Activated CD4-positive, alpha-beta T cell treated with anti-CD3 and anti-CD28 coated beads for 1 hour (primary cell): ENCODE results near the gene RPS6KA5.
A peak's percentile ranks its signal among the peaks of the same experiment; 100 is the strongest.
"Not testable (repeated sequence)": the region's sequence is repeated elsewhere in the genome, so short reads cannot be mapped to it uniquely, and the experiment has no call there.

Experiments
- DNase-seq: peaks from one replicate; pipeline ENCODE4 v3.0.0-alpha.2; 2020

RPS6KA5 gene

DNA sequence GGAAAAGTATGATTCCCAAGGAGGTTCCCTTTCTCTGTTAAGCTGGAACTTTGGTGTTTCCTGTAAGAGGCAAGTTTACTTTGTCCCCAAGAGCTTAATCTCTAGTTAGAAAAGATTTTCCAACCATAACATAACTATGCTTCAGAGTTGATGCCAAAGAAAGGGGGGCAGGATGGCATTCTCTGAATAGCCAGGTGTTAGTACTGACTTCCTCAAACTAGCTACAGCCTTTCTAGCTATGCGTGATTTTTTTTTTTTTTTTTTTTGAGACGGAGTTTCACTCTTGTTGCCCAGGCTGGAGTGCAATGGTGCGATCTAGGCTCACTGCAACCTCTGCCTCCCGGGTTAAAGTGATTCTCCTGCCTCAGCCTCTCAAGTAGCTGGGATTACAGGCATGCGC is 204.3 kb downstream of the RPS6KA5 start:
- not testable (repeated sequence) for DNase-seq

DNA sequence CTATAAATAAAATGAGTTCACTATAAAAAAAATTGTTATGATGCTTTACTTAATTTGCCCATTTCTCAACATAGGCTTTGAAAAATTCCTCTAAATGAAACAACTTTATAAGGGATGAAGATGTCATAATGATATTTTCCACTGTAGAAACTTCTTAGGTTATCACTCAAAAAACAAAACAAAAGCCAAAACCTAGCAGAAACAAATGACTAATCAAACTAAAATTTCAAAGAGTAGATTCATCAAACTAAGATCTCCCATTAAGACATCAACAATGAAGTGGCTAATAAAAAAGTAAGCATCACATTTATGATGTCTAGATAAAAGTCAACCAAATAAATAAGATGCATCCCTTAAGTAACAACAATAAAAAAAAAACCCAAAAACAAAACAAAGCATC is 207.3 kb downstream of the RPS6KA5 start:
- no peak for DNase-seq

DNA sequence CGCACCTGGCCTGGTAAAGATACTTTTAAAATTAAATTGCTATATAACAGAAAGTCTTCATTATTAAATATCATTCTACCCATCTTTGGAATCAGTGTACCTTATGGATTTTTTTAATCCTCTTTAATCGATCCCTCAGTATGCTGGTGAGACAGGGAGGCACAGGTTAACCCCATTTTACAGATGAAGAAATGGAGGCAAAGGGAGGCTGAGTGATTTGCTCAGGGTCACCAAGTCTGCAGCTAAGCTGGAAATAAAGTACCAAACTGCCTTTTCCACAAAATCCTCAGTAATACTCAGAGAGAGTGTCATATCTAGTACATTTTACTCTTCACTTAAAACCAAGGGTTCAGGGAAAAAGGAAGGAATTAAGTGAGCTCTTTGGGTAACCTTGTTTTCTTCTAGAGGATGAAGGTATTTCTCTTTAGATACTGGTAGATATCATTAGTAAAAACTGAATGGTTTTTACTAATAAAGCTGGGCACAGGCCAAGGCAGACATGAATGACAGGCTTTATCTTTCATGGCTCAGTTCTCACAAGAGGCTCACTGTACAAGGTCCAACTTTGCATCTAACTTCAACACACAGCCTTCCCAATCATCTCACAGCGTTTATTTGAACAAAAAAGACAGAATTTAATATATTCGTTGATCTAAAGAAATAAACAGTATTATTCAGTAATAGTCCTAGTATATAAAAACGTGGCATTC is 209.0 kb downstream of the RPS6KA5 start:
- DNase-seq, result no peak

DNA sequence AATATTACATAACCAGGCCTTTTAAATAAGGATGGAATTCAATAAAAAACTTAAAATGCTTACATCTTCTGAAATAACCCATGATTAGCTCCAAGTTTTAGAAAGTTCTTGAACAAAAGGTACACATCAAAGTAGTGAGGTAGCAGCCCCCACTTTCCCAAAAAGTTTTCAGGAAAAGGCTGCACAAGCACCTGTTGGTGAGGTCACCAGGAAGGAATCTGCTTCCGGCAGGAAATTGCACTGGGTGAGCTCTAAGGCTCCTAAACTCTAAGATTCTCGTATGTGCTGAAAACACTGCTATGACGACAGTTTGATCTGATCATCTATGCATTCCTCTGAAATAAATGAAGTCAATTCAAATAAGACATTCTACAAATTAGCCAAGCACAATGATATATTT is 210.0 kb downstream of the RPS6KA5 start:
- DNase-seq, result no peak

DNA sequence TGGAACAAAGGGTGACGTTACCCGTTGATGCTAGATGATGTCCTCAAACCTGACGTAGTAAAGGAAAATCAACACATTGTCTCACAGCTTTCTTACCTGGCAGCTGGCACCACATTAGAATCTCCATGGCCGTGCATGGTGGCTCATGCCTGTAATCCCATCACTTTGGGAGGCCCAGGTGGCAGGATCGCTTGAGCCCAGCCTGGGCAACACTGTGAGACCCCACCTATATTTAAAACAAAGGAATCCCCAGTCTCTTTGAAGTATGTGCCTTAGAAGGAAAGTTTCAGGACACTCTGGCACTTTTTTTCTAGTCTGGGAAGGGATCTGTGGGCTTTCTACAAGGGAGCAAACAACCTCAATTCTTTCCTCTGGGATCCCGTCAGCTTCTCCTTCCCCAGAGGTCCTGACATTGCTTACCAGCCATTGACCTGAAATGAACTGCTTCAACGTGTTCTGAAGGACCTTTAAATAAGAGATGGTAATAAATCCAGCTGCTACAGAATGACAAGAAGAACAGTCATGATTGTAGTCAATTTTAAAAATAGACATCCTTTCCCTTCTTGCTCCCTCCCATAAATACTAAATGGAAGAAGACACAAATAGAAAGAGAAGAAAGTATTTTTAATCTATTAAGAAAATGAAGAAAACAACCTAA is 210.5 kb downstream of the RPS6KA5 start:
- no peak for DNase-seq

DNA sequence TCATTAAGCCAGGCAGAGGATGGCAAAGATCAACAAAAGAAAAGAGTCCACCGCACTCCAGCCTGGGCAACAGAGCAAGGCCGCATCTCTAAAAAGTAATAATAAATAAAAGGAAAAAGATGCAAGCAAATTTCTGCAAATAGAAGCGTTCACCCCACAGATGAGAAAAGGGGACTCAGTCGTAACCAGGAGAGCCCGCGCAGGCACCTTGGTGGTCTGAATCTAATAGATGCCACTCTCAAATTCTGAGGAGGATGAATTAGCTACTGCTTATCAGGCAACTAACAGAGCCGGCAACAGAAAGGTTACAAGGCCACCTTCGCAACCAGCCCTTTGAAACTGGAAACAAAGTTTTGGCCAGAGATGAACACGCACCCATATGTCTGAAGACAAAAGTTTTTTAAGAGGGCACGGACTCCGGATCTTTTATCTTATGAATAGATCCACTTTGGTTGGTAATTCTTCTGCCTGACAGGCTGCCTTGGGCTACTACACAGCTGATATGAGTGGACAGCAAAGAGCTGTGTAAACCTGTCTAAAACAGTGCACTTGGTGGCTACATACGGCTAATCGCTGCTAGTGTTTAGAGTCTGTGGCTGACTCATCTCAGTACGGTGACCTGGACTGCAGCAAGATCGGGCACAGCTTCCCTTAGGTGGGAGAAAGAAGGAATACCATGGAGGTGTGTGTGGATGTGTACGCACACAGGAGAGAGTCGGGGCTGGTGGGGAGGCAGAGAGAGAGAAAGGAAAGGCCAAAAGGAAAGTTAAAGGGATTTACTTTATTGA is 211.3 kb downstream of the RPS6KA5 start:
- no peak for DNase-seq

DNA sequence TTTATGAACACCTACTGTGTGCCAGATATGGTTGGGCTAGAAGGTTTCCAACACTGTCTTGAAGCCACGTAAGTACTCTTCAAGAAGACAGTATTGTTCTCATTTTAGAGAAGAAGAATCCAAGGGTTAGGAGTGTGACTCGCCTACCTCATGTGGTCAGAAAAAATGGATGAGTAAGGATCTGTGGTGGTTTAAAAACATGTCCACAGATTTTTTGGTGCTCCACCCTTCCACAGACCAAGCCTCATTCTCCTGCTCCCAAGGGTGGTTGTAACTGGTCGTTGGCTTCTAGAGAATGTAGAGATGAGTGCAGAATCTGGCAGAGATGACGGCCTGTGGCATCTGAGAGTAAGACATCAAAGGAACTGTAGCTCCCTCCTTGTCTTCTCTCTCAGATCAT is 213.9 kb downstream of the RPS6KA5 start:
- no peak for DNase-seq

DNA sequence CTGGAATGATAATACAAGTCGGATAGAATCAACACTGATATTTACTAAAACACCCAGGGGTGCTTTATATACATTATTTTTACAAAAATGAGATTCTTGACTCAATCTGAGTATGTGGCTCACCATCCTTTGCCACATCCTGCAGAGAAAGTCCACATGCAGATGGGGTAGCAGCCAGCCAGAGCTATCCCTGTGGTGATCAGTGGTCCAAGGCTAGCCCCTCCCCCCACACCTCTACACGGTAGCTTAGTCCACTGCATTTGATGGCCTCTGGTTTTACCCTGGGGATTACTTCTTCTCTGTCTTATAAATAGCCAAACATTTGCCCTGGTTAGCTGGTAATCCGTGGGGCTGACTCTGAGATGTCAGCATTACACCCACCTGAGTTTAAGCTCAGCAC is 216.1 kb downstream of the RPS6KA5 start:
- DNase-seq, result no peak

DNA sequence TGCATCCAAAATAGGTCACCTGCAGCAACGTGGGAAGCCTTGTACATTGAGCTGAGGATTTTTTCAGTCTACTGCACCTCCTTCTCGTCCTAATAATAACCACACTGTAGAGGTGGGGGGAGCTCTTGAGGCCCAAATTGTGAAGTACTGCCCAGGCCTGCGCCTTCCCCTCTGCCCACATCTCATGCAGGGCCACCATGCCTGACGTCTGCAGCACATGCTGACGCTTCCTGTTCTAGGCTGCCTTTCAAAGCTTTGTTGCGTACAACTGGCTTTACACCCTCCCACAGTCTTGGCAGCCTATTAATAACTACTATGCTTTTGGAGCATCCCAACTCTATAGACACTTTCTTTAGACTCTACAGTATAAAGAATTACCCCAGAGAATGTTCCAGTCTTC is 217.7 kb downstream of the RPS6KA5 start:
- no peak for DNase-seq

DNA sequence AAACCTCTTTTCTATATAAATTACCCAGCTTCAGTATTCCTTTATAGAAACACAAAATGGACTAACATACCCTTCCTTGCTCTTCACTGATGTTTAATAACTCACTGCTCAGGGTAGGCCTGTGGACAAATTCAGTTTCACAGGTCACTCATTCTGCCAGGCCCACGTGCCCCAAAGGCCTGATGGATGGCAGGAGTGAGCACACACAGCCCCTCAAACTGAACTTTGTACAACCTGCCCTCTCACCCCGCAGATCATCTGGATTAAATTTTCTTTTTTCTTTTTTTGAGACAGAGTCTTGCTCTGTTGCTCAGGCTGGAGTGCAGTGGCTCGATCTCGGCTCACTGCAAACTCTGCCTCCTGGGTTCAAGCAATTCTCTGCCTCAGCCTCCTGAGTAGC is 219.8 kb downstream of the RPS6KA5 start:
- DNase-seq, result not testable (repeated sequence)

DNA sequence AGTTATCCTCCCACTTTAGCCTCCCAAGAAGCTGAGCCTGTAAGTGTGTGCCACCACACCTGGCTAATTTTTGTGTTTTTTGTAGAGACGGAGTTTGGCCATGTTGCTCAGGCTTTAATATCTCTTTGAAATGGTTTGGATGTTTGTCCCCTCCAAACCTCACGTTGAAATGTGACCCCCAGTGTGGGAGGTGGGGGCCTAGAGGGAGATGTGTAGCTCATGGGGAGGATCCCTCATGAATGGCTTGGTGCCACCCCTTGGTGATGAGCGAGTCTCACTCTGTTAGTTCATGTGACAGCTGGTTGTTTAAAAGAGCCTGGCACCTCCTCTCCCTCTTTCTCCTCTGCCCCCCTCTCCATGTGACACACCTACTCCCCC is 220.6 kb downstream of the RPS6KA5 start:
- DNase-seq, result no peak

DNA sequence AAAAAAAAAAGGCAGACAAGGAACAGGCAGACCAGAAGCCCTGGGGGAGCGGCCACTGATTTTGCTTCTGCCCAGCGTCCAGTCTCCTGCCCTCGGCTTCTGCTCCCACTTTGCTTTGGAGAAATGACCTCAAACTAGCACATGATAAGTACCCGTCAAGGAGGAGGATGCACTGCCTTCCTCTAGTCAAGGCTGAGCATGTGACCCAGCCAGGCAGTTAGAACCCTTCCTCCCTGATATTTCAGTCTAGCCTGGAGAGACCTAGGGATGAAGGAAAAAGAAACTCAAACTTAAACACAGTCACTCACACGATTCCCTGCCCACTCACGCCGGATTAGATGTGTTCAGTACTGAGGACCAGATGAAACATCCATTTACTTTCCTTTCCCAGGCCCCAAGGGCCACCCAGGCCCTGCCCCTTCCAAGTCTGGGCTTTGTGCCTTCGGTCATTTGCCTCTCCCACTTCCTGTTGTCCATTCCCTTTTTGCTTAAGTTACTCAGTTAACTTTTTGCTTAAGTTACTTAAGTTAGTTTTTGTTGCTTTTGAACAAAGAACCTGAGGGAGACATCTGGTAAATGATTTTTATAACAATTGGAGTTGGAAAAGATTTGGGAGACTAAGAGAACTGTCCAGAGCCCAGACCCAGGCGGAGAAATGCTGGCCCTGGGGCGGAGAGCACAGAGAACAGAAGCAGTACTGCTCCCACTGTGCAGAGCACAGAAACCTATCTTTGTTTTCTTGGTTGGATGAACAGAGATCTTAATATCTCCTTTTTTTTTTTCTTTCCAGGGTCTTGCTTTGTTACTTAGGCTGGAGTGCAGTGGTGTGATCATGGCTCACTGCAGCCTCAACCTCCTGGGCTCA is 221.2 kb downstream of the RPS6KA5 start:
- no peak for DNase-seq

DNA sequence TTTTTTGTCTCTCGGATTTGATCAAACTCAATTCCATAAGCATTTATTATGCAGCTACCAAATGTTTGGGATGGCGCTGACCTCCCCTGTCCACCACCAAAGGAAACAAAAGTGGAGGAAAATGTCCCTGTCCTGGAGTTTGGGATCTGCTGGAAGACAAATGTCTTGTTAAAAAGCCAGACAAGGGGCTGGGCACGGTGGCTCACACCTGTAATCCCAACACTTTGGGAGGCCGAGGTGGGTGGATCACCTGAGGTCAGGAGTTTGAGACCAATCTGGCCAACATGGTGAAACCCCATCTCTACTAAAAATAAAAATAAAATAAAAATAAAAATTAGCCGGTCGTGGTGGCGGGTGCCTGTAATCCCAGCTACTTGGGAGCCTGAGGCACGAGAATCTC is 221.9 kb downstream of the RPS6KA5 start:
- not testable (repeated sequence) for DNase-seq

DNA sequence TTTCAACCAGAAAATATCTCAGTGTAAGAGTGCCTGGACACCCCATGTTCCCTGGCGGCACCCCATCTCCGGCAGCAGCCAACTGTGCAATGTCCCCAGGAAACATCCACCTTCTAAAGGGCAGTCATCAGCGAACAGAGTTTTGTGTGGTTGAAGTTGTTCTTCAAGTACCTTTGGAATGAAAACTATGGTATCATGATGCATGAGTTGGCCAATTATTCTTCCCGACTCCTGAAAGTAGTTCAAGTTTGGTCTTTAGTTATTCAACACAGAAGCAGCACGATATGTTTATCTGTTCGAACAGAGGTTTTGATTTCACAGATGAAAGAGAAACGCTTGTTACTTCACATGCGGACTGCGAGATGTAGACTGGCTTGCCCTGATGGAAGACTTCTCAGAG is 223.1 kb downstream of the RPS6KA5 start:
- no peak for DNase-seq

DNA sequence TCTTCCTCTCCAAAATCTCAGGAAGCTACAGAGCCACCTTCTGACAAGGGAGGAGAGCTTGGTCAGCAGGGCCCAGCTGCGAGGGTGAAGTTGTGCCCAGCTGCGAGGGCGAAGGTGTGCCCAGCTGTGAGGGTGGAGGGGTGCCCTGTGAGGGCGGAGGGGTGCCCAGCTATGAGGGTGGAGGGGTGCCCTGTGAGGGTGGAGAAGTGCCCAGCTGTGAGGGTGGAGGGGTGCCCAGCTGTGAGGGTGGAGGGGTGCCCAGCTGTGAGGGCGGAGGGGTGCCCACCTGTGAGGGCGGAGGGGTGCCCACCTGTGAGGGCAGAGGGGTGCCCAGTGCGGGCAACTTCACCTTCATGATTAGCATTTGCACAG is 223.8 kb downstream of the RPS6KA5 start:
- no peak for DNase-seq

DNA sequence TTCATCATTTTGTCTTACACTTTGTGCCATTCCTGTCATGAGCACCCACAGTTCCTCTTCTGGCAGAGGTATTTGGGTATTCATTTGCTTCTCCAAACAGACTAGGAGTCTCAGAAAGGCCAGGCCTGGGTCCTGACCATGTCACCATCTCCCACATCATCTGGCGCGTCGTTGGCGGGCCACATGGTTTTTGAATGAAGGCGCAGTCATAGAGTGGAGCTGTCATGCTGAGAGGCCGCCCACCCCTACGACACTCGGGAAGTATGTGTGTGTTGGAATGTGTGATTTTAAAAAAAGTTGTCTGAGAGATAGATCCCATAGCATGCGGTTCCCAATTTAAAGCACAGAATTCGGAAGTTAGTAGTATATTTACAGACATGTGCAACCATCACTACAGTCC is 228.6 kb downstream of the RPS6KA5 start:
- DNase-seq, result no peak

DNA sequence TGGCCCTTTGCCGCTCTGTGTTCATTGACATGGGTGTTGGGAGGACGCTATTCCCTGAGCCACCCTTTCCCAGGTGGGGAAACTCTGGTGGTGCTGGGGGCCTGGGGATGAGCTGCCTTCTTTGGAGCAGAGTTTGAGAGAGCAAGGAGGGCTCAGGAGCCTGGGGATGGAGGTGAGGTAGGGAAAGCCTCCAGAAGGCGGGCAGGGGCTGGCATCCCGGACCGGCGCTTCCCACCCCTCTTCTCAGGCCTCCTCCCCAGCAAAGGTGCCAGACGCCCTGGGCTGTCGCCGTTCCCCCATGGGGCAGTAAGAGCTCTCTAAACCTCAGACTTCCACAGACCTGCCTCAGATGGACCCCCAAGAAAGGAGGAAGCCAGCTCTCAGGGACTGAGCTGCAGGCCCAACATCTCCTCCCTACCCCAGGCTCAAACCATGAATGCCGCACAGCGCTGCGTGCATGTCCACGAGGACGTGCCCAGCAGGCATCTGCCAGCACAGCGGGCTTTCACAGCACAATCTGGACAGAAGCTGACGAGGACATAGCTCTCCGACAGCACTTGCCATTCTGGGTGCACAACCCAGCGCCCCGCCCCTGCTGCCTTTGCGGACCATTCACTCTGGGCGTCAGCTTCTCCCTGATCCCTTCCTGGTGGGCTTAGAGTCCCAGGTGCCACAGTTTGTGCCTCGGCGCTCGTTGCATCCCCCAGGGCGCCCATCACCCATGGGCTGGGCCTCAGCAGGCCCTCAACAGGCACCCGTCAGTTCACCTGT is 229.3 kb downstream of the RPS6KA5 start:
- DNase-seq, result no peak

DNA sequence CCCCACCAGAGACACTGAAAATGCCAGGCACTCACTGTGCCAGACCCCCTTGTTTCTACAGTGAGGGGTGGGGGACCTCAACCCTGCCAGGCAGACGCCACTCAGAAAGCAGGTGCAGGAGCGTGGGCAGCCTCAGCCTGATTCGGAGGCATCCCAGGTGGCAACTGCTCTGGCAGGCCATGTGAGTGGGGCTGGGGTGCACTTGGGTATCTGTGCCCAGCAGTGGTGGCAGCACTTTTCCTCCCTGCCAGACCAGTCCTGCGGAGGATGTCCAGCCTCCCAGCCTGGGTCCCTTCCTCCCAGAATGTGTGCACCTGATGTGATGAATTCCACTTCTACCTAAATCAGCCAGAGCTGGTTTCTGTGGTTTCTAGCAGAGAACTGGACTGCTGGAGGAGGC is 230.8 kb downstream of the RPS6KA5 start:
- DNase-seq, result no peak

DNA sequence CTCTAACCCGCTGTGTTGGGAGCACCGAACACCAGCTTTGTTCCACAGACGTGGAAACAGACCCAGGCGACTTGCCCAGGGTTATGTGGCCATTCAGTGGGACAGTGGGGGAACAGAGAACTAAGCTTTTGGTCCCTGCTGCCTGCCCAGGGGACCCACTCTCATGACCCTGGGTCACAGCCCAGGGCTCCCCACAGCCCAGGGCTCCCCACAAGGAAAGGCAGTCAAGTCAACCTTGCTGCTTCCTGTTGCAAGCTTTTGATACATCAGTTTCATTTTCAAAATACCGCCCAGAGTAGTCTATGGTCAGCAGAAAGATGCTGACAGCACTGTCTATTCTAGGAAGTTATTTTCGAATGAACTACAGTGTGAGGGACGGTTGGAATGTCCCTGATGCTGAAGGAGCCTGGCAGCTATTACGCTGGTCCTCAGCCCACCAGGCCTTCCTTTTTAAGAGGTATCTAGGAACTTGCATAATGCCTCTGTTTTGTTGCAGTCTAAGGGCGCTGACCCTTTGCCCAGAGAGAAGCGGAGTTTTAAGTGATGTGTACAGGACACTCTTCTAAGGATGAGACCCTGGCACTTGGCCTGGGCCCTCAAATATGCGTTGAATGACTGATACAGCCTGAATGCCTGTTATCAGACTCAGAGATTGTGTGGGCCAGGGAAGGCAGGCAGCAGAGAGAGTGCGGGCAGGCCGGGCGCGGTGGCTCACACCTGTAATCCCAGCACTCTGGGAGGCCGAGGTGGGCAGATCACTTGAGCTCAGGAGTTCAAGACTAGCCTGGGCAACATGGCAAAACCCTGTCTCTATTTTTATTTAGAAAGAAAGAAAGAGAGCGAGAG is 231.6 kb downstream of the RPS6KA5 start:
- DNase-seq, result no peak

DNA sequence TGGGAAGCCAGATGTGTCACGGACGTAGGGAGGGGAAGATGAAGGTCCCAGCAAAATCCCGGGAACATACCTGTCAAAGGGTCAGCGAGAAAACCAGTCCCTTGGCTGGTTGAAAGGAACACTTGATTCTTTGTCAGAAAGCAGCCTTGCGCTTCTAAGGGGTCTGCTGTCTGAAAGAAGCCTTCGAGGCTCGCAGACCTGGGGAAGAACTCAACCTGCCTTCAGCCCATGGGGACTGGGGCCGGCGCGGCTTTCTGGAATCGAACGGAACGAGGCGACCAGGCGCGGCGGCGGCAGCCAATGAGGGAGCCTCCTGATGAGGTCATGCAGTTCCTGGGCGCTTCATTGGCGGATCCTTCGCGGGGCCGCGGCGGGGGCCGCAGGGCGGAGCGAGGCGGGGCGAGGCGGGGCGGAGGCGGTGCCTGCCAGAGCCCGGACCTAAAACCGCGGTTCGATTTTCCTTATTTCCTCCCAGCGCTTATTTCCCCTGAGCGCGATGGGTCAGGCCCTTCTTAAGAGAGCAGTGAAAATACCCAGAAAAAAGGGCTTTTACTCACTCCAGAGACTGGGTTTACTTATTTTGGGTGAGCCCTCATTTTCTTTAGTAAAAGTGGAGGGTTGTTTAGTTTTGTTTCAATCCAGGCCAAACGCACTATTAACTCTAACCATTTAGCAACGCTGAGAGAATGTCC is 232.4 kb downstream of the RPS6KA5 start:
- peak; percentile 83 for DNase-seq

DNA sequence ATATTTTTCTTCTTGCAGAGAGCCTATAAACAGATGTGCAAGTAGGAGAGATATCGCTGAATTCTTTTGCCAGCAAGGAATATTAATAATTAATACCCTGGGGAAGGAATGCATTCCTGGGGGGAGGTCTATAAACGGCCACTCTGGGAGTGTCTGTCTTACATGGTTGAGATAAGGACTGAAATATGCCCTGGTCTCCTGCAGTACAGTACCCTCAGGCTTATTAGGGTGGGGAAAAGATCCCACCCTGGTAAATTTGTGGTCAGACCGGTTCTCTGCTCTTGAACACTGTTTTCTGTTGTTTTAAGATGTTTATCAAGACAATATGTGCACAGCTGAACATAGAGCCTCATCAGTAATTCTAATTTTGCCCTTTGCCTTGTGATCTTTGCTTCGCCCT is 236.9 kb downstream of the RPS6KA5 start:
- not testable (repeated sequence) for DNase-seq
